HL-60 (cell line): ENCODE measurements around the gene NOC4L.

Experiments used
- REST ChIP-seq: IDR thresholded peaks from 2 replicates; pipeline ENCODE4 v1.6.1; 2012; ENCODE audit warnings: low read depth; ENCODE audit not compliant: insufficient replicate concordance
- SPI1 ChIP-seq: IDR thresholded peaks from 2 replicates; pipeline ENCODE4 v1.6.1; 2012; ENCODE audit warnings: low read depth, mild to moderate bottlenecking, borderline replicate concordance
- TF ChIP-seq, protein P1 (sequence below): IDR thresholded peaks from one replicate; pipeline ENCODE4 v1.5.1; 2011; ENCODE audit warnings: low read length, control low read depth, inconsistent platforms; ENCODE audit not compliant: insufficient read depth

GRCh38 chr12:132181570-132182200 lies 37.4 kb downstream of the NOC4L start:
- TF ChIP-seq REST (no peak), SPI1 (no peak)
- TF ChIP-seq, protein P1, sequence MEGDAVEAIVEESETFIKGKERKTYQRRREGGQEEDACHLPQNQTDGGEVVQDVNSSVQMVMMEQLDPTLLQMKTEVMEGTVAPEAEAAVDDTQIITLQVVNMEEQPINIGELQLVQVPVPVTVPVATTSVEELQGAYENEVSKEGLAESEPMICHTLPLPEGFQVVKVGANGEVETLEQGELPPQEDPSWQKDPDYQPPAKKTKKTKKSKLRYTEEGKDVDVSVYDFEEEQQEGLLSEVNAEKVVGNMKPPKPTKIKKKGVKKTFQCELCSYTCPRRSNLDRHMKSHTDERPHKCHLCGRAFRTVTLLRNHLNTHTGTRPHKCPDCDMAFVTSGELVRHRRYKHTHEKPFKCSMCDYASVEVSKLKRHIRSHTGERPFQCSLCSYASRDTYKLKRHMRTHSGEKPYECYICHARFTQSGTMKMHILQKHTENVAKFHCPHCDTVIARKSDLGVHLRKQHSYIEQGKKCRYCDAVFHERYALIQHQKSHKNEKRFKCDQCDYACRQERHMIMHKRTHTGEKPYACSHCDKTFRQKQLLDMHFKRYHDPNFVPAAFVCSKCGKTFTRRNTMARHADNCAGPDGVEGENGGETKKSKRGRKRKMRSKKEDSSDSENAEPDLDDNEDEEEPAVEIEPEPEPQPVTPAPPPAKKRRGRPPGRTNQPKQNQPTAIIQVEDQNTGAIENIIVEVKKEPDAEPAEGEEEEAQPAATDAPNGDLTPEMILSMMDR, result no peak
